Effector memory CD4-positive, alpha-beta T cell (primary cell): ENCODE data around the gene EXO1.
"Not testable (repeated sequence)": the region's sequence is repeated elsewhere in the genome, so short reads cannot be mapped to it uniquely, and the experiment has no call there.

Experiments used
- DNase-seq, 3 donors: peaks; one replicate each; pipeline ENCODE4 v3.0.0-alpha.2; 2020
- H3K27ac ChIP-seq: 2 replicates; pipeline ENCODE4 v1.7.0; 2013; ENCODE audit warnings: mild to moderate bottlenecking, low read length, moderate library complexity; ENCODE audit not compliant: insufficient read depth, poor library complexity, severe bottlenecking
- H3K27me3 ChIP-seq: replicated peaks from 2 replicates; pipeline ENCODE4 v1.7.0; 2013; ENCODE audit warnings: mild to moderate bottlenecking, low read length; ENCODE audit not compliant: insufficient read depth, control insufficient read depth, poor library complexity, severe bottlenecking
- H3K36me3 ChIP-seq: 2 replicates; pipeline ENCODE4 v1.7.0; 2013; ENCODE audit warnings: mild to moderate bottlenecking, low read length, moderate library complexity; ENCODE audit not compliant: control insufficient read depth, insufficient read depth
- H3K4me1 ChIP-seq: 2 replicates; pipeline ENCODE4 v1.7.0; 2013; ENCODE audit warnings: low read length, mild to moderate bottlenecking; ENCODE audit not compliant: control insufficient read depth, insufficient read depth, poor library complexity, severe bottlenecking
- H3K4me3 ChIP-seq: 2 replicates; pipeline ENCODE4 v1.7.0; 2013; ENCODE audit warnings: low read length, low read depth, mild to moderate bottlenecking; ENCODE audit not compliant: insufficient read depth, poor library complexity, severe bottlenecking
- H3K9me3 ChIP-seq: 2 replicates; pipeline ENCODE4 v1.7.0; 2013; ENCODE audit warnings: mild to moderate bottlenecking, low read length, moderate library complexity; ENCODE audit not compliant: control insufficient read depth

EXO1 gene

DNA sequence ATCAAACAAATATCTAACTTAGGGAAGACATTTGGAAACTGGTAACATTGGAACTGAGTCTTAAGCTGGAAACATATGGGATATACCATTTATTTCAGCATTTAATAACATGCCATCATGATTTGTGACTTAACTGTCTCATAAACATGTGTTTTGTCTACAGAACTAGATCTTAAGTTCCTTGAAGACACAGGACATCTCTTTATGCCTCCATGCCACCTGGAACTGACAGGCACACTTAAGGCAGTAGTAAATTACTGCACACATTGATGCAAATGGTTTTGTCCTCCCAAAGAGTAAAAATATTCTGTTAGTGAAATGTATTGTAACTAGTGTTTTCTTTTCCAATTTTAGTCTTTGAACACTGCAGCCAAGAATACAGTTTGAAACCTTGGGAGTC is 1.6 kb upstream of the EXO1 start:
- H3K36me3 ChIP-seq: no peaks in the 10 kb centered on the region
- H3K27ac ChIP-seq: no peak overlapping the region
- H3K4me1 ChIP-seq: peaks cover 5% of the 10 kb centered on the region
- no peak for DNase-seq
- H3K4me3 ChIP-seq: no peak overlapping the region
- H3K9me3 ChIP-seq: no peaks in the 10 kb centered on the region
- no peaks in the 10 kb centered on the region for H3K27me3 ChIP-seq

DNA sequence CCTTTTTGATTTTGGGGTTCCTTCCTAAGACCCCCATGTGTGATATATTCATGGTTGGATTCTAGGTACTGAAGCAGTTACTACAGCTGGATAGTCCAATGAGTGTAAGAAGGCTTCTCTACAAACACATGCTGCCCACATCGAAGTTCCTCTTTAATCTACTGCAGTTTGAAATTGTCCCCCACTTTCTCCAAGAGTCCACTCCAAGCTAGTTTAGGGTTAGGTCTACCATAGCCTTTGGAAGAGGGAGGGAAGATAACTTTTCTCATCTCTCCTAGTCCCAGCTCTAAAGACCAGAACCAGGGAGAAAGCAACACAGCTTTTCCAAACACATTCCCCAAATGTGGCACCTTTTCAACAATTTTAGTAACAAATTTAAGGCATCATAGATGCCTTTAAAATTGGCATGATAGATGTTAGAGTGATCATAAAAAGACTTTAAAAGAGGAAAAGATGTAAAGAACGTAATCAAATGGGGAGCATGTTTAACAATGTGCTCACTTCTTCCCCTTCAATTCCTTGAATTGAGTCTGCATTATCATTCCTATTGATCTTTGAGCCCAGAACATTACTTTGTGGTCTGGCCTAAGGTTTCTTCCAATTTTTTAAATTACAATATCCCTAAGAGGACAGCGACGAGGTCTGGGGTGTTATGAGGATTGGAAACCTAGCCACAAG is 1.0 kb upstream of the EXO1 start:
- no peak for DNase-seq
- Histone ChIP-seq H3K27ac (peak overlapping the region; percentile 97), H3K36me3 (no peaks in the 10 kb centered on the region), H3K9me3 (no peaks in the 10 kb centered on the region), H3K4me1 (peaks cover 5% of the 10 kb centered on the region), H3K27me3 (no peaks in the 10 kb centered on the region), H3K4me3 (no peak overlapping the region)

DNA sequence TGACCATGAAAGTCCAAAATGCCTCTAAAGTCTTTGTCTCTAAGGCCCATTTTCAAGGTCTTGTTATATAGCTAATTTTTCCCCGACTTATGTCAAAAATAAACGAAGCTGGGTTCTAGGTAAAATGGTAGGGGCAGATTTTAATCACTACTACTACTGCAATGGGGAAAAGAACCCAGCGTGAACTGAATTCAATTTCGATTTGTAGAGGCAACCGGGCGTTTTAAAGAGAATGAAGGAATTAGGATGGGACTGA is 536 bp upstream of the EXO1 start:
- H3K27ac ChIP-seq: peak overlapping the region; percentile 97
- H3K27me3 ChIP-seq: no peaks in the 10 kb centered on the region
- no peaks in the 10 kb centered on the region for H3K9me3 ChIP-seq
- H3K4me1 ChIP-seq: peaks cover 5% of the 10 kb centered on the region
- H3K36me3 ChIP-seq: no peaks in the 10 kb centered on the region
- DNase-seq: no peak
- H3K4me3 ChIP-seq: peak overlapping the region; percentile 100

DNA sequence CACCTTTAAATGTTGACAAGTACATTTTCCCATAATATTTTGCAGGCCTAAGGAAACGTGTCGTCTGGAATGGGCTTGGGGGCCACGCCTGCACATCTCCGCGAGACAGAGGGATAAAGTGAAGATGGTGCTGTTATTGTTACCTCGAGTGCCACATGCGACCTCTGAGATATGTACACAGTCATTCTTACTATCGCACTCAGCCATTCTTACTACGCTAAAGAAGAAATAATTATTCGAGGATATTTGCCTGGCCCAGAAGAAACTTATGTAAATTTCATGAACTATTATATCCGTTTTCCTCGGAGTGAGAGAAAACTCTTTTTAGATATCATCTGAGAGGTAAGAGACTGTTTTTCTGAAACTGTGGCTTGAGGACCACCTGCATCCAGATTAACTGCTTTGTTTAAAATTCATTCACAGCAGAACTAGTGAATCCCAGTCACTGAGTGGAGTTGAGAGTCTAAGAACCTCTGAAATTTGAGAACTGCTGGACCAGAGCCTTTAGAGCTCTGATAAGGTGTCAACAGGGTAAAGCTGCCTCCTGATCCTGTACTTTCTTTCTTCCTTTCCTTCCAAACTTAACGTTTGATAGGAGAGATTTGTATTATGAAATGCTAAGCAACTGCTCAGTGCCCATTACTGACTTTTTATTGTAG is 811 bp downstream of the EXO1 start:
- peak overlapping the region; percentile 100 for H3K4me3 ChIP-seq

DNA sequence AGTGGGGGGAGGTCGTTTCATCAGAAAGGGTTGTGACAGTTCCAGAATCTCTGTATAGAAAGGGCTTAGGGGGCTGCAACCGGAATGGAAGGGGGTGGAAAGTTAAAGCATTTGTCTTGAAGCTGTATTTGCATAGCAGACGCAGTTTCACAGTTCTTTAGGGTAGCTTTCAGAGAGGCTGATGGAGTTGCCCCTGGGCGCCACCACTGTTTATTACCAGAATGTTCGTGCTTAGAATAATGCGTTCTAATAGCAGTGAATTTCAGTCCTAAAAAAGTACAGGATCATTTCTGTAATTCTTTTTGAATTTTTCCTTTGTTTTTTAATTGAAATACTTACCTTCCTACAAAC is 1.3 kb downstream of the EXO1 start:
- Histone ChIP-seq H3K27ac (no peak overlapping the region), H3K4me3 (no peak overlapping the region)

More for the DNA sequence above, 811 bp downstream of the EXO1 start:
- no peaks in the 10 kb centered on the region for H3K36me3 ChIP-seq
- H3K27ac ChIP-seq: no peak overlapping the region
- H3K4me1 ChIP-seq: peaks cover 5% of the 10 kb centered on the region
- H3K27me3 ChIP-seq: no peaks in the 10 kb centered on the region
- no peaks in the 10 kb centered on the region for H3K9me3 ChIP-seq
- no peak for DNase-seq

DNA sequence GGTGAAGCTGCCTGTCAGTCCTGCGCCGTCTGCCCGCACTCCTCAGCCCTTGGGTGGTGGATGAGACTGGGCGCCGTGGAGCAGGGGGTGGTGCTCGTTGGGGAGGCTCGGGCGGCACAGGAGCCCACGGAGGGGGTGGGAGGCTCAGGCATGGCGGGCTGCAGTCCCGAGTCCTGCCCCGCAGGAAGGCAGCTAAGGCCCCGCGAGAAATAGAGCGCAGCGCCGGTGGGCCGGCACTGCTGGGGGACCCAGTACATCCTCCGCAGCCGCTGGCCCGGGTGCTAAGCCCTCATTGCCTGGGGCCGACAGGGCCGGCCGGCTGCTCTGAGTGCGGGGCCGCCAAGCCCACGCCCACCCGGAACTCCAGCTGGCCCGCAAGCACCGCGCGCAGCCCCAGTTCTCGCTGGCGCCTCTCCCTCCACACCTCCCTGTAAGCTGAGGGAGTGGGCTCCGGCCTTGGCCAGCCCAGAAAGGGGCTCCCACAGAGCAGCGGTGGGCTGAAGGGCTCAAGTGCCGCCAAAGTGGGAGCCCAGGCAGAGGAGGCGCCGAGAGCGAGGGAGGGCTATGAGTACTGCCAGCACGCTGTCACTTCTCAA is 7.6 kb downstream of the EXO1 start:
- H3K36me3 ChIP-seq, H3K4me1 ChIP-seq, H3K27ac ChIP-seq, H3K4me3 ChIP-seq, H3K9me3 ChIP-seq, DNase-seq, H3K27me3 ChIP-seq: not testable (repeated sequence)

More for the DNA sequence above, 1.3 kb downstream of the EXO1 start:
- Histone ChIP-seq H3K9me3 (no peaks in the 10 kb centered on the region), H3K27me3 (no peaks in the 10 kb centered on the region), H3K4me1 (peaks cover 5% of the 10 kb centered on the region), H3K36me3 (no peaks in the 10 kb centered on the region)
- DNase-seq: no peak

DNA sequence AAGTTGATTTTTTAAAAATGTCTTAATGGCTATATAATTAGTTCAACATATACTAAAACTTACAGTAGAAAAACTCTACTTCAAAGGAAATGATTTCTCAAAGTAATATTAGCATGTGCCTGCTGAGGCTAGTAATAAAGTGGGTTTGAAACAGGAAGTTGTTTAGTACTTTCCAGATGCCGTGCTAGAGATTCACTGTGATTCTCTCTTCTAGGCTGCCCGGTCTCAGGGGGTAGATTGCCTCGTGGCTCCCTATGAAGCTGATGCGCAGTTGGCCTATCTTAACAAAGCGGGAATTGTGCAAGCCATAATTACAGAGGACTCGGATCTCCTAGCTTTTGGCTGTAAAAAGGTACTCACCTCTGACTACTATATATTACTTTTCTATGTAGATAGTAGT is 9.1 kb downstream of the EXO1 start:
- DNase-seq: no peak
- Histone ChIP-seq H3K36me3 (no peaks in the 10 kb centered on the region), H3K4me1 (no peaks in the 10 kb centered on the region), H3K4me3 (no peak overlapping the region), H3K27me3 (no peaks in the 10 kb centered on the region), H3K27ac (no peak overlapping the region), H3K9me3 (no peaks in the 10 kb centered on the region)

DNA sequence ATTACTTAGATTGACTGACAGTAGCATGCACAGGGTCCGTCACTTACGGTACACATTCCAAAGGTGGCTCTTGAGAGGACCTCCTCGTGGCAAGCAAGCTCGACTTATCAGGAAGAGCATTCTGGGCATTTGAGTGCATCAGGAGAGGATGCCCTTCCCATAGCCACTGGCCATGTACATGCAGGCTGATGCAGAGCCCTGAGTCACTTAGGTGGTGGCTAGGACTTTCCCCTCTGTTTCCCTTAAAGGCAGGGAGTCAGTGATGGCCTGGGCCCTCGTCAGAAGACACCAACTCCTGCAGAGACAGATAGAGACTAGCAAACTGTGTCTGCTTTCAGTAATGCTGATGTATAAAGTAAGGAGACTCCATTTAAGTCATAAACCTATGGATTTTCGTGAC is 12.9 kb downstream of the EXO1 start:
- Histone ChIP-seq H3K27ac (no peak overlapping the region), H3K36me3 (no peaks in the 10 kb centered on the region), H3K27me3 (no peaks in the 10 kb centered on the region), H3K4me1 (no peaks in the 10 kb centered on the region), H3K4me3 (no peak overlapping the region), H3K9me3 (no peaks in the 10 kb centered on the region)
- DNase-seq: no peak

DNA sequence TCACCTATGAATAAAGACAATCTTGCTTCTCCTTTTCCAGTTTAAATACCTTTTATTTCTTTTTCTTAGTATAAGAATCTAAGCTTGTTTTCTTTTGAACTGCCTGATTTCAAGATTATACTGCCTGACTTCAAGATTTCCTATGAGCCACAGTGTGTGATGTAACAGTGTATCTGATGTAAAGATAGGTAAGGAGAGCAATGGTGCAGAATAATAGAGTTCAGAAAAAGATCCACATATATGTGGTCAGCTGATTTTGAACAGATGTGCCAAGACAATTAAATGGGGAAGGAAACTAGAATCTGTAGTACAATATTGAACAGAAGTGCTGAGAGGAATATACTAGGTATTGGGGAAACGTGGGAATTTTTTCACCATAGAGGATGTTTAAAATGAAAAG is 21.0 kb downstream of the EXO1 start:
- Histone ChIP-seq H3K4me1 (no peaks in the 10 kb centered on the region), H3K27me3 (no peaks in the 10 kb centered on the region), H3K9me3 (no peaks in the 10 kb centered on the region), H3K4me3 (no peak overlapping the region), H3K27ac (no peak overlapping the region), H3K36me3 (no peaks in the 10 kb centered on the region)
- DNase-seq: no peak

DNA sequence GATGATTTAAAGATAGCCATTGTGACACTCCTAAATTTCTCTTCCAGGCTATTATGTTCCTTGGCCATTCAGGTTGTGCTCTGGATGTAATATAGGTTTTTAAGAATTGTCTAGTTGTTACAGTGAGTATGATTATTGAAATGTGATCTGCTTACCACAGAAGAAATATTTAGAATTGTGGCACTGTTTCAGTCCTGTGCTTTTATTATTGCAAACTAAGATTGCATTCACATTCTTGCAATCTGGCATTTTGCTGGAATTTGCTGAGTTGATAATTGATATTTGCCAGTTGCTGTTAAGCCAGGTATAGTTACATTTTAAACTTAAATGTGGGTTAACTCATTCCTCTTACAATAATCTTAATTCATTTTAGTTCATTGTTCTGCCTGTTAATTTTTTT is 22.3 kb downstream of the EXO1 start:
- Histone ChIP-seq H3K4me3 (no peak overlapping the region), H3K4me1 (no peaks in the 10 kb centered on the region), H3K27me3 (no peaks in the 10 kb centered on the region), H3K9me3 (no peaks in the 10 kb centered on the region), H3K36me3 (no peaks in the 10 kb centered on the region), H3K27ac (no peak overlapping the region)
- DNase-seq: no peak
